Activated gamma-delta T cell (primary cell): ENCODE data around the gene LYL1.

ENCODE experiments used
- DNase-seq: peaks from one replicate; lab custom pipeline; 2025; lab: John Stamatoyannopoulos, UW

LYL1 gene

DNA sequence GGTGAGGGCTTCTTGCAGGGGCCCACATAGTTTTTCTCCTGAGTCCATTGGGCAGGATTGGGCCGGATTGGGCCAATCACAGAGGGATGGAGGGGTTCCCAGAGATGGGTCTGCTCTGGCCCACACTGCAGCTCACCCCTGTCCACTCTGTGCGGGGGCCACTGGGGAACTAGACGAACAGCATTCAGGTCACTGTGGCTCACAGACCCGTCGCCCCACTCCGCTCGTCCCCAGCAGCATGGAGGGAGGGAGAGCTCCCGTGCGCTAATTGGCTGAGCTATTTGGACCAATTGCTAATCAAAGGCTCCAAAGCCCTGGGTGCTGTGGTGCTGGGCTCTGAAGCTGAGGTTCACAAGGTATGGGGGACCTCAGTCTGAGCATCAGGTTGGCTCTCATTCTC lies 26.7 kb upstream of the LYL1 start:
- no peak for DNase-seq

DNA sequence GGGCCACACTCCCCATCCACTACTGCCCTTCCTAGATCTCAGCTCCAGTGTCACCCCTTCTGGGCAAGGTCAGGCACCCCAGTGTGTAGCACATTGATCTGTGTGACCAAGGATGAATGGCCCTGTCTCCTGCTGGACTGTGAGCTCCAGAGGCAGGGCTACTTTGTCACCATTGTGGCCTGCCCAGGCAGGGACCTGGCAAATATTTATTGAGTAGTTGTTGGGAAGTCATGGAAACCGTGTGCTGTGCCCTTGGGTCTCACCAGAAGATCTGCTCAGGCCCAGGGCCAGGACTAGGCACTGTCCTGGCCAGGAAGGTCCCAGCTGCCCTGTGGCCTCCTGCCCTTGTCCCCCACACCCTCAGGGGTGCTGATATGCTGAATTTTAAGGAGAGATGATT lies 25.9 kb upstream of the LYL1 start:
- no peak for DNase-seq

DNA sequence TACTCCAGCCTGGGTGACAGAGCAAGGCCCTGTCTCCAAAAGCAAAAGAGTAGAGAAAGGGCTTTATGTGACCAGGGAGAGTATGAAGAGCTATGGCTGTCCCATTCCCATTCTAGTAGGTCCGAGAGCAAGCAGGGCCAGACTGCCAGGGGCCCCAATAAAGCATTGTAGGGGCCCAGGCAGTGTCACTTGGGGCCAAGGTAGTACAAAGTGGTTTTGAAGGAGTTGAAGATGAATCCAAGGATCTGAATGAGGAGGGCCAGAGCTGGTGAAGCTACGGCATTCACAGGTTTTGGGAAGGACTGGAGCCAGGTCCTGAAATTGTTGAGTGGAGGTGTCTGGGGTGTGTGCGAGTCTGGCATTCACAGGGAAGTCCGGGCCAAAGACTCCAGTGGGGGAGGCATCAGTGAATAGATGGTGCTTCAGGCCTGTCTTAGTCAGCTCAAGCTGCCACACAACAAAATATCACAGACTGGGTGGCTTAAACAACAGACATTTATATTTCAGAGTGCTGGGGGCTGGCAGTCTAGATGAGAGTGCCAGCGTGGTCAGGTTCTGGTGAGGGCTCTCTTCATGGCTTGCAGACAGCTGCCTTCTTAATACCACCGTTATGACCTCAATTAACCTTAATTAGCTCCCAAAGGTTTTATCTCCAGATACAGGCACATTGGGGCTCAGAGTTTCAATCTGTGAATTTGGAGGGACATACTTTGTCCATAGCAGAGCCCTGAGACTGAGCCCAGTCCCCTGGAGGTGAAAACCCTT lies 25.3 kb upstream of the LYL1 start:
- DNase-seq: no peak

DNA sequence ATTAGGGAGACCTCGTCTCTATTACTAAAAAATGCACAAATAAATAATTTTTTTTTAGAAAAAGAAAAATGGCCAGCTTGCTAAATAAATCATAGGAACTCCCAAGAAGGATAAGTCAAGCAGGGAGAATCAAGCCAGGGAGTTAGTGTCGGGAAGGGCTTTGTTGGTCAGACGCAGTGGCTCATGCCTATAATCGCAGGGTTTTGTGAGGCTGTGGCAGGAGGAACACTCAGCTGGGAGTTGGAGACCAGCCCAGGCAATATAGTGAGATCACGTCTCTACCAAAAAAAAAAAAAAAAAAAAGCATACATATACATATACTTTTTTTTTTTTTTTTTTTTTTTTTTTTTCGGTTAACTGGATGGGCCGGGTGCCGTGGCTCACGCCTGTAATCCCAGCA lies 24.4 kb upstream of the LYL1 start:
- no peak for DNase-seq

DNA sequence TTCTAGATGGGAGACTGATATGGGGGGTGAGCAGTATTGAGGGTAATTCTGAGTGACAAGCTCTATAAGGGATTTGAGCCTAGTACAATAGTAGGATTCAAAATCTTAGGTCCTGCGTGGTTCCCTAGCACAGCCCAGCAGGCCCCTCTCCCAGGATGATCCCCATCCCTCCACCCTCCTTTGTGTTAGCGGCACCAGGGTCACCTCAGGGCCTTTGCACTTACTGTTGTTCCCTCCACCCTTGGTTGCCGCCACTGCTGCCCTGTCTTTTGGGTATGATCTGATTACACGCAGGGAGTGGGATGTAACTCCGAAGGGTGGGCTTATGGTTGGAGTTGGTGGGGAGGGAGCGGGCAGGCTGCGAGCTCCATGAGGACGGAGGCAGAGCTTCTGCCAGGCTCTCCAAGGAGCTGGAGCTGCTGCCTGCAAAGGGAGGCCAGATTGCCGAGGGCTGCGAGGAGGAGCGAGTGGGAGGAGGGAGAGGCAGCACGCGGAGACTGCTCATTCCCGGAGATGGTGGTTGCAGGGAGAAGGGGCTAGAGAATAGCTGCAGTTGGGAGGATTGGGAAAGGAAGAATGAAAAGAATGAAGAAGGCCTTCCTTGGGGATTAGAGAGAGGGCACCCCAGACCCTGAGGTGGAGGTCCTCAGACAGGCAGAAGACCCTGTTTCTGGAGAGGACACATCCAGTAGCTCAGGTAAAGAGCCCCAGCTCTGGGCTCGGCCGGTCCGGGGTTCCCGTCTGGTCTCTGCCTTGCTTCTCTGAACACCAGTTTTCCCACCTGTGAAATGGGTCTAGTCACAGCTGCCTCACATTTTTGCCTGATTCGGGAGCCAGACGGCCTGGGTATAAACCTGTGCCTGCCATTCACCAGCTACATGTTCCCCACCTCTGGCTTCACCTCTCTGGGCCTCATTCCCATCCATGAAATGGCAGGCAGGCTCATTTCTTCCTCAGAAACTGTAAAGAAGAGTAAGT lies 20.6 kb upstream of the LYL1 start:
- DNase-seq: no peak

DNA sequence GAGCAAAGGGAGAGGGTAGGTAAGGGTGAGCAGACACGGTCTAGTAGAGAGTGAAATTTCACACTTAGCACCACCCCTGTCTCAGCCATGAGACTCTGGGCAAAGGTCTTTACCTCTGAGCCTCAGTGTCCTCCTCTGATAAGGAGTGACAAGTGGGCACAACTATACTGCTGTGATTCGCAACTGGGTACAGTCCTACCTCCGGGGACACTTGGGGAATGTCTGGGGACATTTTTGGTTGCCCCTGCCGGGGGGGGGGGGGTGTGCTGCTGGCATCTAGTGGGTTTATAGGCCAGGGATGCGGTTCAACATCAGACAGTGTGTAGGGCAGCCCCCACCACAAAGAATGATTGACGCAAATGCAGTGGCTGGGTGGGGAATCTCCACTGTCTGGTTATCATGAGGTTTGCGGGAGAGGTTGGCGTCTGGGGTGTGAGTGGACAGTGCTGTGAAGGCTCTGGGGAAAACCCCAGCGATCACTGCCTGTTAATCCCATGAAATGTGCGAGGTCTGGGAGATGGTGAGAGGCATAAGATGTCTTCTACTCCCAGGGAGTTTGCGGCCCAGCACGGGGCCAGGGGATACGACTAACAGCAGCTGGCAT lies 19.7 kb upstream of the LYL1 start:
- DNase-seq: no peak

DNA sequence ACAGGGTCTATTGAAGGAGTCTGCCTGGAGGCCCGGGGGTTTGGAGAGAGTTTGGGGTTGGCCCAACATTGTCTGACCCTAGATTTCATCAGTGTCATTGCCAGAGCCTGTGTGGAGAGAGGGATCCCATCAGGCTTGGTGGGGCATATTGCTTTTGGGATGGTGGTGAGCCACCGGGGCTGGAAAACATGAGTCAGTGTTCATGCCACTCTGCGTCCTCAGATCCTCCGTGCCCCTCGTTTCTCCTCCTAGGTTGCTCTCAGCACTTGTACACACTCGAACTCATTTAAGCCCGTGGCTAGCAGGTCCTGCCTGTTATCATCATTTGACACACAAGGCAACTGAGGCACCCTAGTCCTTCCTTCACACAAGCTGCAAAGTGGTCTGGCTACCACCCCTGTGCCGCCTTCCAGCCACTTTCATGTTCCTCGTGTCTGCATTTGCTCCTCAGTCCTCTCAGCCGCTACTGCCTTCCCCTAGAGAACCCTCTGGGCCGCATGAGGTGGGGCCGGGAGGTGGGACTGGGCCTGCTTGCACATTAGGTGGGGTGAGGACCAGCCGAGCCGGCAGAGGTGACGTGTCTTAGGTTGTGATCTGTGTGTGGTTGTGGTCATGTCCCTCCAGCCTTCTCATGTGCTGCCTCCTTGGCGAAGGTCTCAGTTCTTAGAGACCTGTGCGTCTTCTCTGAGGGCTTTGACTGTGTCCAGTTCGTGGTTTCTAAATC lies 19.1 kb upstream of the LYL1 start:
- DNase-seq: no peak

DNA sequence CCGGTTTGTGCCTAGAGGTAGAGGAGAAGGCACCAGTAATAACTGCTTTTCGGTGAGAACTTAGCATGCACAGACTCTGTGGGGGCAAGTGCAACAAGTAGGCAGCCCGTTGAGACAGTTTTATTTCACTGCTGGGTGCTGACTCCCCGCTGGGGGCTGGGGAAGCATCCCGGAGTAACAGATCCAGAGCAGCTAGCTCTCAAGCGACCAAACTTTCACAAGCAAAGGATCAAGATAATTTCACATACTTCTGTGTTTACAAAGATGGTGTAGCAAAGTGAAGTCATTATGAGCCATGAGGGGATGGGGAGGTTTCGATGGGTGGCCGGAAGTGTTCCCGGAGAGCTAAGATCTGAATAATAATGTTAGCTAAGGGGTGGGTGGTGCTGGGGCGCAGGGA lies 18.2 kb upstream of the LYL1 start:
- DNase-seq: no peak

DNA sequence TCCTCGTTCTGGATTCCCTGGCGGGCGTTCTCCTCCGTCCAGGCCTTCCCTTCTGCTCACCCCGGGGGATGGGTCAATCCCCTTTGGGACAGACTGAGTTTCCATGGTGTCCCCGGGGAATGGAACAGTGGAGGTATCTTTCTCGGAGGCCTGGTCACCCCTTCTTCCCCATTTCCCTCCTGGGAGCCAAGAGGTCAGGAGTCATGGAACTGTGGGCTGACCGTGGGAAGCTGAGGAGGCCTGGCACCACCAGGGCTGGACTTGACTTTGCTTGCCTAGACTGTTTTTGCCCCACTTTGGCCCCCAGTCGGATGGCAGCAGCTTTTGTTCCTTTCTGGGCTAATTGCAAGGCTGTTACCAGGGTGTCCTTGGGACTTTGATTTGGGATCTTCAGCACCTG lies 17.4 kb upstream of the LYL1 start:
- no peak for DNase-seq

DNA sequence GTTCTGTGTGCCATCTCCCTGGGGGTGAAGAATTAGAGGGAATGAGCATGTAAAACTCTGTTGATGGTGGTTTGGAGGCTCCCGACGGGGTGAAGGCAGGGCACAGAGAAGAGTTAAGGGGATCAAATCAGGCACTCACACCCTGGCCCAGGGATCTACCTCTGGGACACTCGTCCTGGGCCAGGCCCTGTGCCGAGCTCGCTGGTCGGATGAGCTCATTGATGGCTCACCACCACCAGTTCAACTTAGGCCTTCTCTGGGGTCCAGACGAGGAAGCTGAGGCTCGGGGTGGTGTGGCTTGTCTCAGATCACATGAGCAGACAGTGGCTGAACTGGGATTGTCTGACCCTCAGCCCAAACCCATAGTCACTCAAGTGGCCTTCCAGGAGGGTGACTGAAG lies 17.0 kb upstream of the LYL1 start:
- DNase-seq: no peak

DNA sequence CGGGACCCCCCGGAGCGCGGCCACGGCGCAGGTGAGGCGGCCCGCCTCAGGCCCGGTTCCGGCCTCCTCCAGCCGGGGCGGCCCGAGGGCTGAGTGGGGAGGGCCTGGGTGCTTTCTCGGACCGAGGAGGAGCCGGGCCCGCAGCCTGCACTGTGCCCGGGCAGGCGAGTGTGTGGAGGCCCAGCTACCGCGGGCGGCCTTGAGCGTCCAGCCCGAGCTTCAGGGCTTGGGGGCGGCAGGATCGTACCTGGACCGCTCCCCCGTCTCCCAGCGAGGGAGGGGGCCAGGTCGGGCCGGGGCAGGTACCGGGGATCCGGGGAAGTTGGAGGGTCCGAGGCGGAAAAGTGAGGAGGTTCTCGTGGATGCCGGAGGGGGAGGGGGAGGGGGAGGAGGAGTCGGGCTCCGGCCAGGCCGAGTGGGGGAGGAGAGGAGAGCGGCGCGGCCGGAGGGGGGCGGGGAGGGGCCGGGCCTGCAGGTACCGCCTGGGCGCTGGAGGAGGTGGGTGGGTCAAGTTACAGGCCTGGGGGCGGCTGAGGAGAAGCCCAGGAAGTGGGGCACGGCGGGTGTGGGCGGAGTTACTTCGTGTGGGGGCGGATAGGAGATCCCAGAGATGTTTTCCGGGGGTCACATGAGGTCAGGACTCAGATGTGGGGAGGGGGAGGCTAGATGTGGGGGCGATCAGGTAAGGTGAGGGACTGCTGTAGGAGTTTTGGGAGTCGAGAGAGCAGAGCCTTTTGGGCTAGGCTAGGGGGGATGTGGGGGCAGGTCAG lies 16.0 kb upstream of the LYL1 start:
- no peak for DNase-seq

DNA sequence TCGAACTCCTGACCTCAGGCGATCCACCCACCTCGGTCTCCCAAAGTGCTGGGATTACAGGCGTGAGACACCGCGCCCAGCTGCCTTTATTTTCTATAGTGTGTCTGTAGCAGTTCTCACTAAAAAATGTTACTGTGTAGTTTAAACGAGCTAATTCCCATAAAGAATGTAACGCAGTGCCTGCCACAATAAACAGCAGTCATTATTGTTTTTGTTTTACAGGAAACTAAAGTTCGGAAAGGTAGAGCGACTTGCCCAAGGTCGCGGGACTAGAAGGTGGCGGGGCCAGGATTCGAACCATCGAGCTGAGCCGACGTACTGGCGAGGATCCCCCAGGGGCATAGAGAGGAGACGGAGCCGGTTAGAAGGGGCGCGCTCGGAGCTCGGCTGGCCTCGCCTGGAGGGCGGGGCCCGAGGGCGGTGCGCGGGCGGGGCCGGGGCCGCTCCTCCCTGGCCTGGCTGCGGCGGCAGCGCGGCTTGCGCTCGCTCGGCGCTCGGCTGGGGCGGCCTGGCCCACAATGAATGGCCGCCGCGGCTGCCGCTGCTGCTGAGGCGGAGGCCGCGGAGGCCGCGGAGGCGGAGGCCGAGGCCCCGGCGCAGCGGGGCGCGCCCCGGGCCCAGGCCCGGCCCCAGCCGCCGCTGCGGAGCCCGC lies 15.2 kb upstream of the LYL1 start, which contains the start of gene NACC1:
TSS of gene NACC1 (plus strand) at position 493 of the 652 bp plus-strand sequence. CDS start 16,944 bp downstream, outside the sequence.
- peak; percentile 85 for DNase-seq

DNA sequence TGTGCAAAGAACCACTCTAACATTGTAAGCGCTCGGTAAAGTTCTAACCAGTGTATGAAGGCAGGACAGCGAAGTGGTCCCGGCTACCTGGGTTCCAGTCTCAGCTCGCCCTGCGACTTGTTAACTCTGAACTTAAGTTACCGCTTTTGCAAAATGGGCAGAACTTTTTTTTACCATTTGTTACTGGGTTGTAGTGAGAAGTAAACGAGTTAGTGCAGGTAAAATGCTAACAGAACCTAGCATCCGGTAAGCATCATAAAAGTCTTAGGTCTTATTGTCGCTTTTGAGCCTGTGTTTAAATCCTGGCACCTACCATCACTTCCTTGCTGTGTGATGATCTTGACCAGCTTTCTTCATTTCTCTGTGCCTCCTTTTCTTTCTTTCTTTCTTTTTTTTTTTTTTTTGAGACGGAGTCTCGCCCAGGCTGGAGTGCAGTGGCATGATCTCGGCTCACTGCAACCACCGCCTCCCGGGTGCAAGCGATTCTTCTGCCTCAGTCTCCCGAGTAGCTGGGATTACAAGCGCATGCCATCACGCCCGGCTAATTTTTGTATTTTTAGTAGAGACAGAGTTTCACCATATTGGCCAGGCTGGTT lies 14.6 kb upstream of the LYL1 start:
- DNase-seq: no peak

DNA sequence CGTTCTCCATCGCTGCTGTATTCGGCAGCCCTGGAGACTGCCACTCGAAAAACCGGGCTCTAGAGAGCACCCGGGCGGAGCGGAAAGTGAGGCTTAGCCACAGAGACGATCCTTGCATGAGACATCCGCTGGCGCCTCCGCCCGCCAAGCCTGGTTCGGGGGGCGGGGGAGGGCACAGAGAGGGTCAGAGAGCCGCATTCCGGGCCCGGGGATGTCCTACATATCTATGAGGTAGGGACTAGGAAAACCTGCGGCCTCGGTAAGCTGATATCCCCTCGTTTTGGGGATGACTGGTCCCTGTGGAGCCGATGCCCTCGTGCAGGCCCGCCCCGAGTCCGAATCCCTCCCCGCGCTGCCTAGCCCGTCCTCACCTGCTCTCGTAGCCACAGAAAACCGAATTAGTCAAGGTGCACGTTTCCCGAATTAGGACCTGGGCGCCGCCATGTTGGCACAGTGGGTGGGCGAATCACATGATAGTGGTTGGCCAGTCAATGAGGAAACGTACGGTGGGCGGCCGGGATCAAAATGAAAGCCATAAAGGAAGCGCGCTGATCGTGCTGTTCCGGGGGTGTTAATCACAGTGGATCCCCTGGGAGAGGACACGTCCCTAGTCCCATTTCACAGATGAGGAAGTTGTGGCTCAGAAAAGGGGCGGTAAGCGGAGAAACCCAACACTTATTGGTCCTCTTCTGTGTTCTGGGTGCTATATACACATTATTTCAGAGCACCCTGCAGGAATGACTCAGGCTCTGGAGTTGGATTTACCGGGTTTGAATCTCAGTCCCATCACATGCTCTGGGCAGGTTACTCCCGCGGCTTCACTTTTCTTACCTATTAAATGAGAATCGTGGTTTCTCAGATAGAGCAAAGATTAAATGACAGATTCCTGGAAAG lies 13.9 kb upstream of the LYL1 start, which contains the start of gene TRMT1:
TSS of gene TRMT1 (minus strand) at position 459 of the 894 bp plus-strand sequence. CDS start at position 118, 341 bp downstream.
- DNase-seq: no peak

DNA sequence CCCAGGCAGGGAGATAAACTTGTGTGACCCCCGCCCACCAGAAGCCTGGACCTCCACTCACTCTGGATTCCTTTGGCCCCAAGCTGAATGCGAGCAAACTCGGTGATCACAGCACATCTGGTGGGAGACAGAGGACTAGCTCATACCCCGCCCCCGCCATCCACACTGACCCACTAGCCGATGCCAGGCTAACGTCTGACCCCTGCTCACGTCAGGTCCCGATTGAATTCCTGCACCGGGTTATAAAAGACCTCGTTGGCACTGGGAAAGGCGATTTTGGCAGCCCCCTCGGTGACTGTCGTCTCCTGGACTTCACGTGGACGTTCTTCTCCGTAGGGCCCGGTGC lies 13.3 kb upstream of the LYL1 start:
- DNase-seq: no peak

DNA sequence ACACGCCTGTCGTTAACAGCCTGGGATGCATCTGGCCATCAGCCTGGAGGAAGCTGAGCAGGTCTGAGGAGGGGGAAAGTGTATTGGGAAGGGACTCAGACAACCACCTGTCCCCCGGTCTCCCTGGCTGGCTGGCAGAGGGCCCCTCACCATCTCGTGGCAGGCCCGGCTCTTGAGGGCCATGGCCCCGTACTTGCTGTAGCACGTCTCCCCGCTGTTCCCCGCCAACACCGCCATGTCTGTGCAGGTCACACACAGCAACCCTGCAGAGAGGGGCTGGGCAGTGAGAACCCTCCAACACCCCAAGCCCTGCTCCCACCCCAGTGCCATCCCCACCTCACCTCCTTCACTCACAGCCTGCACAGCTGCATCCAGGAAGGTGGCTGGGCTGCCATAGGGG lies 9.9 kb upstream of the LYL1 start:
- DNase-seq: no peak

DNA sequence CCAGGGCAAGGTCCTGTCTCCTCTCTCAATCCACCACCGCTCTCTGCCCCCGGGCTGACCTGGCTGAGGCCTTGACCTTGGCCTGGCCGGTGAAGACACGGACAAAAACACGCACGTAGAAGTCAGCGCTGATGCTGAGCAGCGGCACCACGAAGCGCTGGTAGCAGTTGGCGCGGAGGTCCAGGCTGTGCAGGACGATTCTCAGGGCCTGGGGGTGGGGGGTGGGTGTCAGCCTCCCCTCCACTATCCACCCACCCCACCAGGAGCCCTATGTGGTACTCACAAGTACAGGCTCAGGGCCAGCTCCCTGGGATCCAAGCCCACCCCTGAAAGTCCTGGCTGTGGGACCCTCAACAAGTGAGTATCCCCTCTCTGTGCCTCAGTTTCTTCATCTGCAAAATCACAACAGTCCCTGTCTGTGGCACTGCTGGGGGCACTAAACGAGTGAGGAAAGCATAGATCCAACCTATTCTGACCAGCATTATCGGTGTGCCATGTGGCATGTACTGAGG lies 7.5 kb upstream of the LYL1 start:
- no peak for DNase-seq

DNA sequence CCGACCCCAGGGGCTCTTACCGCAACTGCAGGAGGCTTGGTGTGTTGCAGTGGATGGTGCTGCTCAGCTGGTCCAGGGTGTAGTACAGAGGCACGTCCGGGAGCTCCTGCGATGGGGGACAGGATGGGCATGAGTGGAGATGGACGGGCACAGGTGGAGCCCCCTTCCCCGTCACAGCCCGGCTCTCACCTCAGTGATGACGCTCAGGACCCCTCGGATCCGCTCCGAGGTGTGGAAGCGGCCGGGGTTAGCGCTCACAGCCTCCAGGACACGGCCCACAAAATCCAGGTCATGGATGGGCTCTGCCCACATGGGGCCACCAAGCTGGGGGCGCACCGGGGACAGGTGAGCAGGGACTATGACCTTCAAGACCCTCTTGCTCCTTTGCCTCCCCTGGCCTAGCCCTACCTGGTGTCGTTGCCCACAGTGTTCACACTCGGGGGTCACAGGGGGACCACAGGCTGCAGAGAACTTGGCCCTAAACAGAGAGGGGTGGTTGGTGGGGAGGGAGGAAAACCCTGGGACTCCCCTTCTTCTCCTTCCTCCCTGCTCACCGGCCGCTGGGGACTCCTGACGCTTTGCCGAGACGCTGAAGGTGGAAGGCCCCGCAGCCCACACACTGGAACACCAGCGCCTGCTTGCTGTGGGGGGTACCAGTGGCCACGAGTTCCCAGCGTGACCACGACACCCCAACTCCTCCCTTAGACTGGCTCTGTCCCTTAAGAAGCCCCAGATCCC lies 6.9 kb upstream of the LYL1 start:
- no peak for DNase-seq
